Caki2 (cell line): ENCODE data around the gene MUSK. TPM values are rescaled to one million over a fixed set of nuclear protein-coding genes. Genes with fewer than 3 reads are reported as not detected.
A peak's percentile ranks its signal among the peaks of the same experiment; 100 is the strongest.

ENCODE experiments used
- DNase-seq: peaks from one replicate; pipeline ENCODE4 v3.0.0-alpha.2; 2015; ENCODE audit warnings: low read depth
- in situ Hi-C: cut with HindIII; loops from 2 replicates; pipeline ENCODE4 v1.10.0; 2016; ENCODE audit warnings: low sequenced_read_pairs, low pct_unique_long_range_greater_than_20kb, mixed read lengths
- total RNA-seq: library from RNA; depleted of rRNA; stranded (reverse); fragments of >200 nt; shearing (Covaris generic); gene quantifications from 2 replicates; pipeline ENCODE4 v1.2.3, GENCODE V29; 2014; ENCODE audit warnings: low replicate concordance

MUSK gene
- total RNA-seq, 1 experiment from 2014 or later, result not detected

DNA sequence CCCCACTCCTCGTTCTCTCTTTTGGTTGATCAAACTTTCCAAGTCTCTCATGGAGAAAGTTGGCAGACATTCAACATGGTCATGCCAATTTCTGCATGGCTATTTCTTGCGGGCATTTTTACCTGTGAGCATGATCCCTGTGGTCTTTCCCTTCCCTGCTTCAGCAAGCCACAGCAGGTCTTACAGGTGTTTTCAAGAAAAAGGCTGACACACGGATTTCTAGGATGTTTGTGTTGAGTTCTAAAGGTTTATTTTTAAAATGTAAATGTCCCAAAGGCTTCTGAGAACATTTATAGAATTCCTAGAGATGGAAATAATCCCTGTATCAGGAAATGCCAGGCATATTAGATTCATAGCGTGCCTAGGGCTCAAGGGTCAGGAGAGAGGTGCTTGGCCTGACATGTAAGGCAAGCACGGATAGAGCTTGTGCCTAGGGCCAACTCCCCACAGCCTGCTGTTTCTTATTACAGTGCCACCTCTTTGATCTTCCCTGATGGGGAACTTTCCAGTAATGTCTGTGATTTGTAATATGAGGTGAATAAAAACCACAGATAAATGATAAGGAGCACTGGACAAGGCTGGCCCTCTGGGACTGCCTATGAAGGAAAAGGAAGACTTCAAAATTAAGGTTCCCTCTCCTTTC, 79.8 kb downstream of the MUSK start:
- no peak for DNase-seq
- in situ Hi-C loops, result no loop called here

DNA sequence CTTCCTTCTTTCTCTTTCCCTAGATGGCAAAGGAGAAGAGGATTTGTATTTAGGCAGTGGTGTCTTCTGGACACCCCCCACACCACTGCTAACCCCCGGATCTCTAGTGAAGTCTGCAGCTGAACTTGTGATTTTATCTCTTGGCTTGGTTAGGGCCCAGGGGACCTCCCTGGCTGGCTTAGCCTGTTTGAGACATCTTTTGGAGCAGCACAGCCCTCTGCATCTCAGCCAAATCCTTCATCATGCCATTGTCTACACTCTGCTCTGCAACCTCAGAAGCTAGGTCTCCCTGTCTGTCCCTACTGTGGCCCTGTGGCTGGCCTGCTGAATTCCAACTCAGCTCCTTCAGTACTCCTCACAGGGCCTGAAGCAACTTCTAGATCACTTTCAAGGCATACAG, 81.7 kb downstream of the MUSK start:
- DNase-seq, result no peak
- in situ Hi-C loops, result no loop called here

GRCh38 chr9:110751971-110752370, 83.4 kb downstream of the MUSK start:
- DNase-seq, result no peak
- in situ Hi-C loops, result no loop called here

GRCh38 chr9:110752766-110753165, 84.2 kb downstream of the MUSK start:
- peak; percentile 50 for DNase-seq

GRCh38 chr9:110753731-110754231, 85.2 kb downstream of the MUSK start:
- in situ Hi-C loops, result no loop called here
- DNase-seq, result no peak

More at GRCh38 chr9:110752766-110753165, 84.2 kb downstream of the MUSK start:
- in situ Hi-C loops, result no loop called here

- DNase-seq, result no peak
- in situ Hi-C loops, result no loop called here
Observed at GRCh38 chr9:110755179-110755578, 86.6 kb downstream of the MUSK start.

DNA sequence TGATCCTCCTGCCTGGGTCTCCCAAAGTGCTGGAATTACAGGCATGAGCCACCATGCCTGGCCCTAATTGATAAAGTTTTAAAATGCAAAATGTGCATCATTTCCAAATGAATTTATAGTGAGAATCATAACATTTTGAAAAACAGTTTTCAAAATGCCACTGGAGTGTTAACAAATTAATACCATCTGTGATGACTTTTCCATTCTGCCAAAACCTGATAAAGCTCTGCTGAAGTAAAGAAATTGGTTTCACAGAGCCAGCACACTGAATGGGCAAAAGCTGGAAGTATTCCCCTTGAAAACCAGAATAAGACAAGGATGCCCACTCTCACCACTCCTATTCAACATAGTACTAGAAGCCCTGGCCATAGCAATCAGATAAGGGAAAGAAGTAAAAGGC, 89.6 kb downstream of the MUSK start:
- in situ Hi-C loops, result no loop called here
- no peak for DNase-seq

DNA sequence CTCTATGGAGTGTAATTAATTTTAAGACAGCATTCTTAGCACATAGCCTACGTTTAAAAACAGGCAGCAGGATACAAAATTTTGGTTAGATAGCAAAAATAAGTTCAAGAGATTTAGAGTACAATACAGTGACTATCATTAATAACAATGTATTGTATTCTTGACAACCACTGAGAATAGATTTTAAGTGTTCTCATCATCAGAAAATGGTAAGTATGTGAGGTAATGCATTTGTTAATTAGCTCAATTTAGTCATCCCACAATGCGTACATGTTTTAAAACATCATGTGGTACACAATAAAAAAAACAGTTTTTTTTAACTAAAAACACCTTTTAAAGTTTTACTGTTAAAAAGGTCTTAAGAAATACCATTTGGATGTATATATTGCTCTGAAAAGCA, 94.2 kb downstream of the MUSK start:
- no peak for DNase-seq
- in situ Hi-C loops, result no loop called here

DNA sequence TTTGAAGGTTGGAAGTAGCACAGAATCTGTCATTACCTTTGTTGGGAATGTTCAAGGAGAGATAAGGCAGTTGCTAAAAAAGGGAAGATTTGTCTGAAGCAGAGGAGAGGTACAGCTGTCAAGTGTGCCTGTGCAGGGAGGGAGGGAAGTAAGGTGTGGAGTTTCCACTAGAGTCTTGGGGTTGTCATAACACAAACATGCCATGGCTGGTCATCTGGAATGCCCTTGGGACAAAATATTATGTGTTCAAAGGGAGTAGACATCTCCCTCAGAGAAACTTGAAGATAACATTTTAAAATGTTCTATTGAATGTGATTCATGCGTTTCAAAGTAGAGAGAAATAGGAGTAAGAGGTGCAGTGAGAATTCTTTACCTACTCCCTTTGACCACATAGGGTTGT, 95.0 kb downstream of the MUSK start:
- no peak for DNase-seq
- in situ Hi-C loops, result no loop called here

DNA sequence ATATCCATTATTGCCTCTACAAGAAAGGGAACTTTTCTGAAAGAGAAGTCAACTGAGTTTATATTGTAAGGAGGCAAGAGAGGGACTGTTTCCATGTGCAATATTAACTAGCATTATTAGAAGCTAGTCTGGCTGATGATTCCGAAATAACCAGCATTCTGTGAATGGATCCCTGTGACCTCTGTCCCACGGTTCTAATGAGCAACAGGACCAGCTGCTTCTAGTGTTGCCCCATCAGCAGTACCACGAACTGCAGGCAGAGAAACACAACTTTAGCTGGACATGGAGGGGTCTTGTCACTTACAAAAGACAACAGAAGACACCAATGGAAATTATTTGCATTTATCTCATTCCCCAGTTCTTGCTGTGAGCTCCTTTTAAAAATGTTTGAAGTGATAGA, 95.4 kb downstream of the MUSK start:
- in situ Hi-C loops, result no loop called here
- no peak for DNase-seq

GRCh38 chr9:110765926-110766325, 97.3 kb downstream of the MUSK start:
- in situ Hi-C loops, result no loop called here
- no peak for DNase-seq

GRCh38 chr9:110767559-110768063, 99.0 kb downstream of the MUSK start:
- in situ Hi-C loops, result no loop called here
- no peak for DNase-seq

GRCh38 chr9:110768886-110769285, 100.3 kb downstream of the MUSK start:
- DNase-seq, result no peak
- in situ Hi-C loops, result no loop called here

DNA sequence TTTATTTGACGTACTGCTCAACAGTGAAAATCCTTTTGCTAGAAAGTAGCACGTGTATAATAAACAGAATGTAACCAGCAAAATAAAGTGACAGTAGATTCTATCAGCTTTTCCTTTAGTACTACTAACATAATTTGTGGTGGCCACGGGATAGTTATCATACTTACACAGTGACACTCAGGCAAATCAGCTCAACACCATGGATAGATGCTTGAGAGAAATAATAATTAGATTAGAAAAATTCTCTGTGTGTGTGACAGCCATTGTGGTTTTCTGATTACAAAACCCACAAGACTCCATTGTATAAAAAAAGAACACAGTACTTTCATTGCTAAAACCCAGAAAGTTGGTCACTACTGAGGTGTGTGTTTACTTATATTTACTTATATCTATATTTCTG, 101.1 kb downstream of the MUSK start:
- in situ Hi-C loops, result no loop called here
- DNase-seq, result no peak

- in situ Hi-C loops, result no loop called here
- no peak for DNase-seq
Observed at GRCh38 chr9:110775724-110776123, 107.1 kb downstream of the MUSK start.

DNA sequence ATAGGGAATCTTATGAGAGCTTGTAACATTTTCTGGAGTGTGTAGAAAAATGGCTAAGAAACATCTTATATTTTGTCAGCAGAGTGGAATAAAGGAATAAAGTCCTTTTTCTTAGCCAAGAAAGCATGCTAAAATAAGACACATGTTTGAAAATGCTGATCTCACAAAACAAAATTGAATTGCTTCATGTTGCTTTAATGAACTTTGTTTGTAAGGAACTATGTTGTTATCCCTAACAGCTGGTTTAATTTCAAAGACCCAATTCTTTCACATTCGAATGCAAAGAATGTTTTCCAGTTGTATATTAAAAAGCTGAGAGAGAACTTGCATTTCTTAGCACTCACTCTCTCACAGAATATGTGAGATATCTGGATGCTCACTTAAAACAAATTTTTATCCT, 107.6 kb downstream of the MUSK start:
- DNase-seq, result no peak
- in situ Hi-C loops, result no loop called here

- in situ Hi-C loops, result no loop called here
- no peak for DNase-seq
Observed at GRCh38 chr9:110777196-110777875, 108.7 kb downstream of the MUSK start.

DNA sequence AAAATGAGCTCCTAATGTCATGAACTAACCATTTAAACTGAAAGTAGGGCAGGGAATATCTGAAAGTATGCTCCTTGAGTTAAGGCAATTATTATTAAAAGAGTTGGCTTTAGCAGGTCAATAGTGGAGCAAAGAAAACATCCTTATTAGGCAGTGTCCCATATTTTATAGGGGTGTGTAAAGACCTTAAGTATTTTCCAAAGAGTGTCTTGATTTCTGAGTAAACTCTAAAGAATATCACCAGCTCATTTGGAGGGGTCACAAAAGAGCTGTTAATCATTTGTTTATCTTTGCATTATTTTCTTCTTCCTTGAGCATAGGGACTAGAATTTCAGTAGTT, 109.3 kb downstream of the MUSK start:
- DNase-seq, result no peak
- in situ Hi-C loops, result no loop called here

- in situ Hi-C loops, result no loop called here
- no peak for DNase-seq
Observed at GRCh38 chr9:110782701-110783100, 114.1 kb downstream of the MUSK start.

- in situ Hi-C loops, result no loop called here
- no peak for DNase-seq
Observed at GRCh38 chr9:110784309-110784708, 115.7 kb downstream of the MUSK start.
